B cell (primary cell): ENCODE data around the gene ACOD1. TPM values are rescaled to one million over a fixed set of nuclear protein-coding genes. Genes with fewer than 3 reads are reported as not detected.

Source experiments
- ATAC-seq: fragments of 200-7000 bp; cut with Tn5 transposase; one replicate; pipeline ENCODE4 v1.10.0; 2021; ENCODE audit warnings: low read depth, mild to moderate bottlenecking, moderate number of reproducible peaks, moderate library complexity
- CTCF ChIA-PET: fragments of 350-600 bp; sonication (Branson Sonifier 250); formaldehyde crosslinking; loops from one replicate; lab custom pipeline; 2021; ENCODE audit warnings: antibody characterized with exemption, inconsistent platforms; lab: Charles Lee
- POLR2A ChIA-PET: fragments of 350-600 bp; sonication (Branson Sonifier 250); formaldehyde crosslinking; loops from one replicate; lab custom pipeline; 2021; ENCODE audit warnings: antibody characterized with exemption; lab: Charles Lee
- DNase-seq: peaks from one replicate; pipeline ENCODE4 v3.0.0; 2013
- H2AFZ ChIP-seq: 2 replicates; pipeline ENCODE4 v1.6.1; 2012; ENCODE audit warnings: mild to moderate bottlenecking, low read depth, low read length; ENCODE audit not compliant: insufficient read depth, poor library complexity, severe bottlenecking
- H3K27ac ChIP-seq, 2 donors: 1 replicate in 1 of 2; 2 replicates in 1 of 2; pipeline ENCODE4 v1.5.1; 2012 to 2013; ENCODE audit warnings: low read length in 2 of 2, mild to moderate bottlenecking in 2 of 2, moderate library complexity in 1 of 2
- H3K27me3 ChIP-seq, 4 experiments: fragments of 200-600 bp in 1 of 4; sonication (generic) in 1 of 4; replicated peaks in 1 of 4; 1 replicate in 2 of 4; 2 replicates in 2 of 4; pipeline versions ENCODE4 v1.6.1 to v1.7.0; 2013 to 2016; ENCODE audit warnings: low read length in 3 of 4, mild to moderate bottlenecking in 2 of 4, mixed read lengths in 1 of 4, moderate library complexity in 1 of 4; ENCODE audit not compliant: insufficient read depth in 4 of 4, control insufficient read depth in 3 of 4; ENCODE audit errors: control extremely low read depth in 1 of 4
- H3K36me3 ChIP-seq, 2 experiments: replicated peaks in 1 of 2; 1 replicate in 1 of 2; 2 replicates in 1 of 2; pipeline versions ENCODE4 v1.6.1 to v1.7.1; 2013; ENCODE audit warnings: low read length in 1 of 2; ENCODE audit not compliant: insufficient read depth in 2 of 2, control insufficient read depth in 1 of 2; ENCODE audit errors: control extremely low read depth in 1 of 2, extremely low read depth in 1 of 2
- H3K4me1 ChIP-seq, 2 donors: fragments of 200-600 bp in 1 of 2; sonication (generic) in 1 of 2; 1 replicate in 1 of 2; 2 replicates in 1 of 2; pipeline versions ENCODE4 v1.5.1 to v1.6.1; 2013 to 2017; ENCODE audit warnings: low read length in 2 of 2; ENCODE audit not compliant: control insufficient read depth in 2 of 2, insufficient read depth in 2 of 2
- H3K4me2 ChIP-seq: replicated peaks from 2 replicates; pipeline ENCODE3; 2012; ENCODE audit warnings: mild to moderate bottlenecking, low read depth, low read length; ENCODE audit not compliant: poor library complexity, severe bottlenecking
- H3K4me3 ChIP-seq, 5 experiments: fragments of 200-600 bp in 1 of 5; sonication (generic) in 1 of 5; 1 replicate in 3 of 5; 2 replicates in 2 of 5; pipeline versions ENCODE4 v1.5.1 to v1.7.0; 2011 to 2016; ENCODE audit warnings: low read length in 4 of 5, mild to moderate bottlenecking in 4 of 5, low read depth in 2 of 5, control low read depth in 1 of 5, moderate library complexity in 1 of 5; ENCODE audit not compliant: insufficient read depth in 1 of 5; ENCODE audit errors: control extremely low read depth in 1 of 5, extremely low read depth in 1 of 5
- H3K79me2 ChIP-seq: fragments of 200-600 bp; sonication (generic); one replicate; pipeline ENCODE4 v1.6.0; 2016; ENCODE audit warnings: low read length; ENCODE audit not compliant: control insufficient read depth, insufficient read depth
- H3K9ac ChIP-seq: fragments of 200-600 bp; sonication (generic); 2 replicates; pipeline ENCODE4 v1.6.1; 2017; ENCODE audit warnings: mild to moderate bottlenecking, low read length, moderate library complexity
- H3K9me3 ChIP-seq, 3 donors: one replicate each; pipeline versions ENCODE4 v1.6.1 to v1.7.1; 2013; ENCODE audit warnings: low read length in 2 of 3; ENCODE audit not compliant: control insufficient read depth in 2 of 3, insufficient read depth in 1 of 3; ENCODE audit errors: control extremely low read depth in 1 of 3
- H4K20me1 ChIP-seq: 2 replicates; pipeline ENCODE4 v1.6.0; 2012; ENCODE audit warnings: mild to moderate bottlenecking, low read length; ENCODE audit not compliant: insufficient read depth, control insufficient read depth, poor library complexity, severe bottlenecking
- H3K27ac Mint-ChIP-seq: one replicate; pipeline ENCODE4 v1.8.0; 2021; ENCODE audit warnings: mixed read lengths
- H3K27me3 Mint-ChIP-seq: one replicate; pipeline ENCODE4 v1.8.0; 2021; ENCODE audit warnings: mixed read lengths
- H3K4me1 Mint-ChIP-seq: one replicate; pipeline ENCODE4 v1.8.0; 2021; ENCODE audit warnings: mixed read lengths
- H3K4me3 Mint-ChIP-seq: one replicate; pipeline ENCODE4 v1.8.0; 2021; ENCODE audit warnings: mixed read lengths
- H3K9me3 Mint-ChIP-seq: one replicate; pipeline ENCODE4 v1.8.0; 2022; ENCODE audit warnings: mixed read lengths; ENCODE audit not compliant: insufficient read depth
- CTCF ChIP-seq: fragments of 200-600 bp; IDR thresholded peaks from one replicate; pipeline ENCODE4 v1.8.0; 2022; ENCODE audit warnings: antibody characterized with exemption, mild to moderate bottlenecking
- EZH2 ChIP-seq: IDR thresholded peaks from 2 replicates; pipeline ENCODE4 v1.6.1; 2012; ENCODE audit warnings: borderline replicate concordance, low read depth, mild to moderate bottlenecking, moderate library complexity, low read length; ENCODE audit not compliant: insufficient read depth, poor library complexity, severe bottlenecking
- WGBS: methylation state at CpG from one replicate; pipeline ENCODE4 v1.1.5; 2013; ENCODE audit warnings: missing lambda C conversion rate; ENCODE audit not compliant: insufficient coverage; 5-methylcytosine and 5-hydroxymethylcytosine counted together
- intact Hi-C: fragments of 100-400 bp; cut with micrococcal nuclease; formaldehyde crosslinking; loops from one replicate; pipeline ENCODE4 v1.10.0; 2022
- polyA plus RNA-seq: library from polyadenylated mRNA; depleted of rRNA; stranded (reverse); fragments of >200 nt; gene quantifications from 2 replicates; pipeline ENCODE4 v1.2.3, GENCODE V29; 2012
- total RNA-seq, 2 donors: library from RNA; stranded (reverse); fragments of 120-200 nt in 1 of 2; gene quantifications; 1 replicate in 1 of 2; 2 replicates in 1 of 2; pipeline versions ENCODE4 v1.2.3 to v1.2.4, GENCODE V29; 2013 to 2022

ACOD1 gene
- total and polyA plus RNA-seq, 2 donors (not counting 1 experiment from before 2014, with no cell fraction given): not detected

- peaks cover 0 to 5% of the 10 kb centered on the region in 2 donors for H3K4me1 ChIP-seq
- no peaks in the 10 kb centered on the region for H3K27me3 ChIP-seq
- no peaks in the 10 kb centered on the region for H3K36me3 ChIP-seq
- ATAC-seq (no peak), DNase-seq (no peak)
- ChIA-PET CTCF (no interaction called here), POLR2A (no interaction called here)
- no peak overlapping the region for H2AFZ ChIP-seq
- H3K9me3 ChIP-seq: no peaks in the 10 kb centered on the region
- H3K4me3 Mint-ChIP-seq: no peak overlapping the region
- no peaks in the 10 kb centered on the region for H3K27me3 Mint-ChIP-seq
- TF ChIP-seq EZH2 (no peak), CTCF (no peak)
- H3K27ac Mint-ChIP-seq: no peak overlapping the region
- no peak overlapping the region for H3K9ac ChIP-seq
- H3K4me1 Mint-ChIP-seq: peaks cover 8% of the 10 kb centered on the region
- H3K27ac ChIP-seq: no peak overlapping the region
- H4K20me1 ChIP-seq: no peaks in the 10 kb centered on the region
- intact Hi-C loops: no loop called here
- H3K4me3 ChIP-seq: no peak overlapping the region
- no CpG with 5 or more reads among the region's 3 CpGs for WGBS
- H3K79me2 ChIP-seq: no peaks in the 10 kb centered on the region
- peaks cover 3% of the 10 kb centered on the region for H3K9me3 Mint-ChIP-seq
- H3K4me2 ChIP-seq: no peak overlapping the region
Measured at GRCh38 chr13:76939215-76939614, 9.1 kb upstream of the ACOD1 start.

- POLR2A ChIA-PET: no interaction called here
- Histone ChIP-seq H3K4me1 (peaks cover 0 to 5% of the 10 kb centered on the region in 2 donors), H4K20me1 (no peaks in the 10 kb centered on the region), H3K4me3 (no peak overlapping the region), H3K9me3 (peaks cover 0 to 2% (median 0%) of the 10 kb centered on the region in 3 donors), H3K4me2 (no peak overlapping the region), H3K9ac (no peak overlapping the region), H2AFZ (no peak overlapping the region), H3K27me3 (no peaks in the 10 kb centered on the region), H3K79me2 (no peaks in the 10 kb centered on the region), H3K36me3 (no peaks in the 10 kb centered on the region), H3K27ac (no peak overlapping the region)
- ATAC-seq (no peak), DNase-seq (no peak)
- Mint-ChIP-seq H3K4me3 (no peak overlapping the region), H3K27me3 (no peaks in the 10 kb centered on the region), H3K9me3 (no peaks in the 10 kb centered on the region), H3K4me1 (peaks cover 8% of the 10 kb centered on the region), H3K27ac (no peak overlapping the region)
- intact Hi-C loops: no loop called here
- TF ChIP-seq EZH2 (no peak), CTCF (no peak)
- 47% methylated on average over 4 of the region's 4 CpGs for WGBS
- CTCF ChIA-PET: no interaction called here
Measured at GRCh38 chr13:76942363-76942762, 5.9 kb upstream of the ACOD1 start.
